A204.1 (cell line): Measurements from ENCODE around the gene ABCC10.
"Not testable (repeated sequence)": the region's sequence is repeated elsewhere in the genome, so short reads cannot be mapped to it uniquely, and the experiment has no call there.

Experiments used
- FAIRE-seq: peaks from 2 replicates; lab custom pipeline; 2012; peaks lifted over from hg19 to GRCh38; lab: Jason Lieb, UNC

The ABCC10 gene

GRCh38 chr6:43412541-43412940, 14.8 kb upstream of the ABCC10 start:
- no peak for FAIRE-seq

- no peak for FAIRE-seq
These were observed 14.3 kb upstream of the ABCC10 start for GRCh38 chr6:43413002-43413401.

DNA sequence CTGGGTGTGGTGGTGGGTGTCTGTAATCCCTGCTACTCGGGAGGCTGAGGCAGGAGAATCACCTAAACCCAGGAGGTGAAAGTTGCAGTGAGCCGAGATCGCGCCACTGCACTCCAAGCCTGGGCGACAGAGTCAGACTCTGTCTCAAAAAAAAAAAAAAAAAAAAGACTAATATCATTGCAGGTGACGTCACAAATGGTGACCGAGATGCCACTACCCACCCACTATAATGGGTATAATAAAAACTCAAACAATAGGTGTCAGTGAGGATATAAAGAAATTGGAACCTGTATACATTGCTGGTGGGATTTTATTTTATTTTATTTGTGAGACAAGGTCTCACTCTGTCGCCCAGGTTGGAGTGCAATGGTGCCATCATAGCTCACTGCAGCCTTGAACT, 12.1 kb upstream of the ABCC10 start:
- not testable (repeated sequence) for FAIRE-seq

GRCh38 chr6:43416935-43417334, 10.4 kb upstream of the ABCC10 start:
- FAIRE-seq, result no peak

- FAIRE-seq, result no peak
These were observed 7.2 kb upstream of the ABCC10 start for GRCh38 chr6:43420012-43420709.

DNA sequence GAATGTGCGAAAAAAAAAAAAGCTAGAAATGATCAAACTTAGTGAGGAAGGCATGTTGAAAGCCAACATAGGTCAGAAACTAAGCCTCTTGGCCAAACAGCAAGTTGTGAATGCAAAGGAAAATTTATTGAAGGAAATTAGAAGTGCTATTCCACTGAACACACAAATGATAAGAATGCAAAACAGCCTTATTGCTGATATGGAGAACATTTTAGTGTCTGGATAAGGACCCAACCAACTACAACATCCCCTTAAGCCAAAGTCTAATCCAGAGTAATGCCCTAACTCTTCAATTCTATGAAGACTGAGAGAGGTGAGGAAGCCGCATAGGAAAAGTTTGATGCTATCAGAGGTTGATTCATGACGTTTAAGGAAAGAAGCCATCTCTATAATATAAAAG, 5.5 kb upstream of the ABCC10 start:
- FAIRE-seq, result no peak

DNA sequence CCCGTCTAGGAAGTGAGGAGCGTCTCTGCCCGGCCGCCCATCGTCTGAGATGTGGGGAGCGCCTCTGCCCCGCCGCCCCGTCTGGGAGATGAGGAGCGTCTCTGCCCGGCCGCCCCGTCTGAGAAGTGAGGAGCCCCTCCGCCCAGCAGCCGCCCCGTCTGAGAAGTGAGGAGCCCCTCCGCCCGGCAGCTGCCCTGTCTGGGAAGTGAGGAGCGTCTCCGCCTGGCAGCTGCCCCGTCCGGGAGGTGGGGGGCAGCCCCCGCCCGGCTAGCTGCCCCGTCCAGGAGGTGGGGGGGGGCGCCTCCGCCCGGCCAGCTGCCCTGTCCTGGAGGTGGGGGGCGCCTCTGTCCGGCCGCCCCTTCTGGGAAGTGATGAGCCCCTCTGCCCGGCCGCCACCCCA, 2.3 kb upstream of the ABCC10 start:
- not testable (repeated sequence) for FAIRE-seq

- FAIRE-seq, result no peak
These were observed 374 bp upstream of the ABCC10 start for GRCh38 chr6:43426928-43427405.

GRCh38 chr6:43428112-43428570, 800 bp downstream of the ABCC10 start:
- no peak for FAIRE-seq

GRCh38 chr6:43428874-43429273, 1.5 kb downstream of the ABCC10 start:
- FAIRE-seq, result no peak

- no peak for FAIRE-seq
These were observed 4.9 kb downstream of the ABCC10 start for GRCh38 chr6:43432009-43432945.

- FAIRE-seq, result no peak
These were observed 5.8 kb downstream of the ABCC10 start for GRCh38 chr6:43433148-43433547.

- FAIRE-seq, result no peak
These were observed 6.9 kb downstream of the ABCC10 start for GRCh38 chr6:43434001-43434840.

GRCh38 chr6:43434943-43435342, 7.6 kb downstream of the ABCC10 start:
- FAIRE-seq, result no peak

DNA sequence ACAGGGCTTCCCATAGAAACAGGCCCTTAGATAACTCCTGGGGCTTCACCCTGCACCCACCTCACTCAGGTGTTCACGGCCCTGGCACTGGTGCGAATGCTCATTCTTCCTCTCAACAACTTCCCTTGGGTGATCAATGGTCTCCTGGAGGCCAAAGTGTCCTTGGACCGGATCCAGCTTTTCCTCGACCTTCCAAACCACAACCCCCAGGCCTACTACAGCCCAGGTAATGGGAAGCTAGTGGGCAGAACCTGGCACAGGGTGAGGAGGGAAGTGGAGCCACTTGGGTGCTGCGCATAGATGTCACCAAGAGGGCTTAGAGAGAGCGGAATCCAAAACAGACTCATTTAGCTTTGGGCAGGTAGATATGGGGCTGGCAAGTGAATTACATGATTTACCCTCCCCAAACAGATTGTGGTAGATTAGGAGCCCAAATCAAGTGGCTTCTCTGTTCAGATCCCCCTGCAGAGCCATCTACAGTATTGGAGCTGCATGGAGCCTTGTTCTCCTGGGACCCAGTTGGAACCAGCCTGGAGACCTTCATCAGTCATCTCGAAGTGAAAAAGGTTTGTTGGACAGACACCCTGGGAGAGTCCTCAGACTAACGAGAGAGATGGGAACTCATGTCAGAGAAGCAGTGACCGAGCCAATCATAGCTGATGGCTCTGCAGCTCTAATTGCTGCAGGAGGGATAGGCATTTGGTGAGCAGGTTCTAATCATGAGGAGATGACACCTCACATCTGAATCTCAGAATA, 8.5 kb downstream of the ABCC10 start:
- FAIRE-seq, result no peak

DNA sequence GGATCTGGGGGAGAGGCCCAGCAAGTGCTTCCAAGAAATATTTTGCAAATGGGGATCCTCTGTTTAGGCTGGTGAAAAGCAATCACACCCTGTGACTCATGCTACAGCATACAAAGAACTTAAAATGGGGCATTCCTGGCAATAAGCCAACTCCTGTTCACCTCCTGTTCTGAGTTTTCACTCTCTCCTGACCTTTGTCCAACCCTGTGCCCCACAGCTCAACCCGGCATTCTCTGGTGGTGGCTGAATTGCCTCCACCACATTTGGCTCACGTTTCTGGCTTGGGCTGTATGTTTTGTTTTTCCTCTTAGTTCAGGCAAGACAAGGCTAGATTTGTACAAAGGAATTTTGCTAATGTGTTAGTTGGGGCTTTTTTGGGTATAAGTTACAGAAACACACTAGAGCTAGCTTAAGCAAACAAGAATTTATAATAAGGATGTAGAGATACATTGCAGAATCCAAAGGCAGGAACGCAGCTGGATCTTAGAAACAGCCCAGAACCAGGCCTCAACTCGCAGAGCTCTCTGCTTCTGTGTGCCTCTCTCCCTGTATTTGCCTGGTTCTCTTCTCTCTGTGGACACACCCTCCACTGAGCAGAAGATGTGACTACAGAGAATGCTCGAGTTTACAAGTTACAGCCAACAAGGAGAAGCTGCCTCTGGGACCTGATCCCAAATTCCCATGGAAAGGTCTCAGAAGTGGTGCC, 9.4 kb downstream of the ABCC10 start:
- no peak for FAIRE-seq

DNA sequence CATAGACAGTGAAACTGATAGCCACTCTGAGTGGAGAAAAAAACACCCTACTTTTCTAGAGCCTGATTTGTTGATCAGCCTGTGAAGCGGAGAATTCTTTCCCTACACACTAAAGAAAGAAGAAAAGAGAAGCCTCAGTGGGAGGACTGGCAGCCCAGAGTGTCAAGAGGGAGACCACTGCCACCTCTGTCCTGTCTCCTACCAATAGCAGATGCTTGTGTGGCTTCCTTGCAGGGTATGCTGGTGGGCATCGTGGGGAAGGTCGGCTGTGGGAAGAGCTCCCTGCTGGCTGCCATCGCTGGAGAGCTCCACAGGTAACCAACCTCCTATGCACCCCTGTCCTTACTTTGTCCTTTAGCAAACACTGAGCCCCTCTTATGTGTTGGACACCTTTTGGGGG, 10.4 kb downstream of the ABCC10 start:
- no peak for FAIRE-seq

- FAIRE-seq, result no peak
These were observed 15.6 kb downstream of the ABCC10 start for GRCh38 chr6:43442935-43443334.

GRCh38 chr6:43444036-43444435, 16.7 kb downstream of the ABCC10 start:
- no peak for FAIRE-seq

- no peak for FAIRE-seq
These were observed 17.2 kb downstream of the ABCC10 start for GRCh38 chr6:43444582-43444981.

GRCh38 chr6:43445576-43445975, 18.2 kb downstream of the ABCC10 start:
- FAIRE-seq, result no peak
